ENCODE measurements around the gene BMP5. TPM values are rescaled to one million over a fixed set of nuclear protein-coding genes. Genes with fewer than 3 reads are reported as not detected.

The BMP5 gene
- total RNA-seq, 1 experiment from 2014 or later, result 17.7 TPM

GRCh38 chr6:55746473-55746872 lies 128.9 kb downstream of the BMP5 start:
- Histone ChIP-seq H3K36me3 (ENCODE audit: control insufficient read depth, insufficient read depth, low read length) (no peaks in the 10 kb centered on the region), H3K27ac (ENCODE audit: low read length) (no peak overlapping the region), H3K9me3 (ENCODE audit: control insufficient read depth, insufficient read depth, low read depth, low read length) (no peaks in the 10 kb centered on the region), H3K4me3 (ENCODE audit: low read depth in 2 of 2, low read length in 2 of 2) (no peak overlapping the region), H3K27me3 (ENCODE audit: control insufficient read depth, insufficient read depth, low read length) (no peaks in the 10 kb centered on the region), H3K4me1 (ENCODE audit: control insufficient read depth, insufficient read depth, low read length) (no peaks in the 10 kb centered on the region)
- no peak for DNase-seq (ENCODE audit: low read depth, low spot score)
- no peak for ATAC-seq
- no TSS peak for BruUV-seq (replicated peaks)
- in situ Hi-C loops (cut with HindIII; ENCODE audit: low pct_unique_long_range_greater_than_20kb, low sequenced_read_pairs), result no loop called here
- ChIA-PET CTCF (no interaction called here), POLR2A (no interaction called here)
- no peak for TF ChIP-seq REST (IDR thresholded peaks at IDR 0.05; ENCODE audit: insufficient read depth in 1 of 2, low read depth in 2 of 2, low read length in 1 of 2)
- TF ChIP-seq TCF7L2 (IDR thresholded peaks at IDR 0.05; ENCODE audit: low read depth, low read length), result no peak
- no peak for TF ChIP-seq POLR2AphosphoS5 (IDR thresholded peaks at IDR 0.05; ENCODE audit: low read depth, low read length)
- TF ChIP-seq SIN3A (IDR thresholded peaks at IDR 0.05; ENCODE audit: borderline replicate concordance, insufficient read depth, low read depth, low read length), result no peak
- TF ChIP-seq, protein P1, sequence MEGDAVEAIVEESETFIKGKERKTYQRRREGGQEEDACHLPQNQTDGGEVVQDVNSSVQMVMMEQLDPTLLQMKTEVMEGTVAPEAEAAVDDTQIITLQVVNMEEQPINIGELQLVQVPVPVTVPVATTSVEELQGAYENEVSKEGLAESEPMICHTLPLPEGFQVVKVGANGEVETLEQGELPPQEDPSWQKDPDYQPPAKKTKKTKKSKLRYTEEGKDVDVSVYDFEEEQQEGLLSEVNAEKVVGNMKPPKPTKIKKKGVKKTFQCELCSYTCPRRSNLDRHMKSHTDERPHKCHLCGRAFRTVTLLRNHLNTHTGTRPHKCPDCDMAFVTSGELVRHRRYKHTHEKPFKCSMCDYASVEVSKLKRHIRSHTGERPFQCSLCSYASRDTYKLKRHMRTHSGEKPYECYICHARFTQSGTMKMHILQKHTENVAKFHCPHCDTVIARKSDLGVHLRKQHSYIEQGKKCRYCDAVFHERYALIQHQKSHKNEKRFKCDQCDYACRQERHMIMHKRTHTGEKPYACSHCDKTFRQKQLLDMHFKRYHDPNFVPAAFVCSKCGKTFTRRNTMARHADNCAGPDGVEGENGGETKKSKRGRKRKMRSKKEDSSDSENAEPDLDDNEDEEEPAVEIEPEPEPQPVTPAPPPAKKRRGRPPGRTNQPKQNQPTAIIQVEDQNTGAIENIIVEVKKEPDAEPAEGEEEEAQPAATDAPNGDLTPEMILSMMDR (IDR thresholded peaks at IDR 0.05), result no peak
- intact Hi-C loops (cut with micrococcal nuclease; ENCODE audit: unreplicated experiment), result no loop called here

DNA sequence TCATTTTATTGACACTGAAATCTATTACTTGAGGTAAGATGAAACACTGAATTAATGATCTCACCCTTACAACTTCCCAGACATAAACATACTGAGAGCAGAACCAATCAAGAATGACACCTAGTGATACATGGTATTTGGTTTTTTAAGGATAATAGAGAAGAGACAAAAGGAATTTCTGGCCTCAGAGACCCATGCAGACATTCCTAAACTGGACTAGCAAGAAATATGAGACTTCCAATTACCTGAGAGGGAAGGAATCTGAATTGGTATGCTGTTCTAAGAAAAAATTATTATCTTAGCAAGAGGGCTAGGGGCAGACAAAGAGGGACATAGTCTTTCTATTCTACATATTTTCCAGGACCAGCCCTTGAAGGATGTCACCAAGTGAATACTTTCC lies 141.1 kb downstream of the BMP5 start:
- intact Hi-C loops (cut with micrococcal nuclease; ENCODE audit: unreplicated experiment) (no loop called here), in situ Hi-C loops (cut with HindIII; ENCODE audit: low pct_unique_long_range_greater_than_20kb, low sequenced_read_pairs) (no loop called here)
- H3K36me3 ChIP-seq (ENCODE audit: control insufficient read depth, insufficient read depth, low read length), result no peaks in the 10 kb centered on the region
- no peaks in the 10 kb centered on the region for H3K27me3 ChIP-seq (ENCODE audit: control insufficient read depth, insufficient read depth, low read length)
- no peaks in the 10 kb centered on the region for H3K4me1 ChIP-seq (ENCODE audit: control insufficient read depth, insufficient read depth, low read length)
- no peak overlapping the region for H3K4me3 ChIP-seq (ENCODE audit: low read depth in 2 of 2, low read length in 2 of 2)
- CTCF ChIA-PET, result no interaction called here
- TF ChIP-seq TCF7L2 (IDR thresholded peaks at IDR 0.05; ENCODE audit: low read depth, low read length) (no peak), POLR2AphosphoS5 (IDR thresholded peaks at IDR 0.05; ENCODE audit: low read depth, low read length) (no peak), REST (IDR thresholded peaks at IDR 0.05; ENCODE audit: insufficient read depth in 1 of 2, low read depth in 2 of 2, low read length in 1 of 2) (no peak), SIN3A (IDR thresholded peaks at IDR 0.05; ENCODE audit: borderline replicate concordance, insufficient read depth, low read depth, low read length) (no peak)
- TF ChIP-seq, protein P1 (IDR thresholded peaks at IDR 0.05), result no peak
- ATAC-seq (no peak), DNase-seq (ENCODE audit: low read depth, low spot score) (no peak)
- no peak overlapping the region; the same call in 1 of the 2 replicates for H3K27ac ChIP-seq (ENCODE audit: low read length)
- POLR2A ChIA-PET, result no interaction called here
- no TSS peak for BruUV-seq (replicated peaks)
- peaks cover 5% of the 10 kb centered on the region; the same call in 1 of the 2 replicates for H3K9me3 ChIP-seq (ENCODE audit: control insufficient read depth, insufficient read depth, low read depth, low read length)
